SK-N-SH (cell line): ENCODE data around the gene SEC24D.

Experiments used
- EP300 ChIP-seq, 2 experiments: IDR thresholded peaks; 2 replicates each; pipeline versions ENCODE4 v1.4.0 to v1.6.1; 2012; ENCODE audit warnings: borderline replicate concordance in 1 of 2, low read depth in 1 of 2, low read length in 1 of 2
- FOXM1 ChIP-seq: IDR thresholded peaks from 2 replicates; pipeline ENCODE4 v1.4.0; 2012; ENCODE audit warnings: low read depth, mild to moderate bottlenecking
- NFIC ChIP-seq: IDR thresholded peaks from 2 replicates; pipeline ENCODE4 v1.4.0; 2012; ENCODE audit warnings: borderline replicate concordance
- SMC3 ChIP-seq: IDR thresholded peaks from 2 replicates; pipeline ENCODE4 v1.6.1; 2012; ENCODE audit warnings: low read depth, low read length, improper control_type of control experiment
- TCF12 ChIP-seq: IDR thresholded peaks from 2 replicates; pipeline ENCODE4 v1.4.0; 2012
- TF ChIP-seq, protein P1 (sequence below): fragments of 200-600 bp; sonication (generic); IDR thresholded peaks from 2 replicates; pipeline ENCODE4 v1.6.1; 2017; ENCODE audit warnings: antibody characterized with exemption, mild to moderate bottlenecking, moderate library complexity
- TF ChIP-seq, protein P2 (sequence below): IDR thresholded peaks from 2 replicates; pipeline ENCODE4 v1.6.1; 2012; ENCODE audit warnings: mild to moderate bottlenecking, low read depth, low read length, moderate library complexity

DNA sequence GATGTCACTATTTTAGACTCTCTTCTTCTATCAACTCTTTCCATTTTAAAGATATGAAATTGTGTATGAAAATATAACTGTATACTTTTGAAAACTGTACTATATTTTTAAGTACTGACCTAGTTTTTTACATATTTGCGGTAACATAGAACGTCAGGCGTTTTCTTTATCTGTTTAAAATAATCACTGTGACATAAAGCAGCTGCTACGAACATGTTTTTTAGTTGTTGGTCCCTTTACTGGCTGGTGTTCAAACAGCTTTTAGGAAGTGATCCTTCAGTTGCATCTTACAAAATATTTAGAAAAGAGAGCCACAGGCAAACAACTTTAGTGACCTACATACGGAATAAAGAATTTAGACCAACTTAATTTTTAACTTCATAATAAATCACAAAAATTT is 77.6 kb downstream of the SEC24D start:
- TF ChIP-seq NFIC (peak; percentile 81; the same call in 1 of the 2 replicates), EP300 (IDR thresholded peaks at IDR 0.05; ENCODE audit: borderline replicate concordance in 1 of 2, low read depth in 1 of 2, low read length in 1 of 2) (peak; percentile 57 to 86), TCF12 (peak; percentile 98), FOXM1 (peak; percentile 74; the same call in 1 of the 2 replicates), SMC3 (no peak)
- TF ChIP-seq, protein P1, sequence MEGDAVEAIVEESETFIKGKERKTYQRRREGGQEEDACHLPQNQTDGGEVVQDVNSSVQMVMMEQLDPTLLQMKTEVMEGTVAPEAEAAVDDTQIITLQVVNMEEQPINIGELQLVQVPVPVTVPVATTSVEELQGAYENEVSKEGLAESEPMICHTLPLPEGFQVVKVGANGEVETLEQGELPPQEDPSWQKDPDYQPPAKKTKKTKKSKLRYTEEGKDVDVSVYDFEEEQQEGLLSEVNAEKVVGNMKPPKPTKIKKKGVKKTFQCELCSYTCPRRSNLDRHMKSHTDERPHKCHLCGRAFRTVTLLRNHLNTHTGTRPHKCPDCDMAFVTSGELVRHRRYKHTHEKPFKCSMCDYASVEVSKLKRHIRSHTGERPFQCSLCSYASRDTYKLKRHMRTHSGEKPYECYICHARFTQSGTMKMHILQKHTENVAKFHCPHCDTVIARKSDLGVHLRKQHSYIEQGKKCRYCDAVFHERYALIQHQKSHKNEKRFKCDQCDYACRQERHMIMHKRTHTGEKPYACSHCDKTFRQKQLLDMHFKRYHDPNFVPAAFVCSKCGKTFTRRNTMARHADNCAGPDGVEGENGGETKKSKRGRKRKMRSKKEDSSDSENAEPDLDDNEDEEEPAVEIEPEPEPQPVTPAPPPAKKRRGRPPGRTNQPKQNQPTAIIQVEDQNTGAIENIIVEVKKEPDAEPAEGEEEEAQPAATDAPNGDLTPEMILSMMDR = no peak
- TF ChIP-seq, protein P2, sequence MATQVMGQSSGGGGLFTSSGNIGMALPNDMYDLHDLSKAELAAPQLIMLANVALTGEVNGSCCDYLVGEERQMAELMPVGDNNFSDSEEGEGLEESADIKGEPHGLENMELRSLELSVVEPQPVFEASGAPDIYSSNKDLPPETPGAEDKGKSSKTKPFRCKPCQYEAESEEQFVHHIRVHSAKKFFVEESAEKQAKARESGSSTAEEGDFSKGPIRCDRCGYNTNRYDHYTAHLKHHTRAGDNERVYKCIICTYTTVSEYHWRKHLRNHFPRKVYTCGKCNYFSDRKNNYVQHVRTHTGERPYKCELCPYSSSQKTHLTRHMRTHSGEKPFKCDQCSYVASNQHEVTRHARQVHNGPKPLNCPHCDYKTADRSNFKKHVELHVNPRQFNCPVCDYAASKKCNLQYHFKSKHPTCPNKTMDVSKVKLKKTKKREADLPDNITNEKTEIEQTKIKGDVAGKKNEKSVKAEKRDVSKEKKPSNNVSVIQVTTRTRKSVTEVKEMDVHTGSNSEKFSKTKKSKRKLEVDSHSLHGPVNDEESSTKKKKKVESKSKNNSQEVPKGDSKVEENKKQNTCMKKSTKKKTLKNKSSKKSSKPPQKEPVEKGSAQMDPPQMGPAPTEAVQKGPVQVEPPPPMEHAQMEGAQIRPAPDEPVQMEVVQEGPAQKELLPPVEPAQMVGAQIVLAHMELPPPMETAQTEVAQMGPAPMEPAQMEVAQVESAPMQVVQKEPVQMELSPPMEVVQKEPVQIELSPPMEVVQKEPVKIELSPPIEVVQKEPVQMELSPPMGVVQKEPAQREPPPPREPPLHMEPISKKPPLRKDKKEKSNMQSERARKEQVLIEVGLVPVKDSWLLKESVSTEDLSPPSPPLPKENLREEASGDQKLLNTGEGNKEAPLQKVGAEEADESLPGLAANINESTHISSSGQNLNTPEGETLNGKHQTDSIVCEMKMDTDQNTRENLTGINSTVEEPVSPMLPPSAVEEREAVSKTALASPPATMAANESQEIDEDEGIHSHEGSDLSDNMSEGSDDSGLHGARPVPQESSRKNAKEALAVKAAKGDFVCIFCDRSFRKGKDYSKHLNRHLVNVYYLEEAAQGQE = no peak
